Trophoblast cell (in vitro differentiated cells and primary cell): ENCODE results near the gene HEATR5A.

Experiments used
- DNase-seq, 2 donors: peaks; one replicate each; pipeline ENCODE4 v3.0.0-alpha.2; 2016
- H2AFZ ChIP-seq: 2 replicates; pipeline ENCODE4 v1.6.1; 2013; ENCODE audit warnings: low read length, moderate library complexity, mild to moderate bottlenecking; ENCODE audit not compliant: insufficient read depth, poor library complexity
- H2AK5ac ChIP-seq: 2 replicates; pipeline ENCODE4 v1.6.1; 2013; ENCODE audit warnings: mild to moderate bottlenecking, low read length
- H2BK120ac ChIP-seq: 2 replicates; pipeline ENCODE4 v1.6.1; 2013; ENCODE audit warnings: low read length, mild to moderate bottlenecking, moderate library complexity; ENCODE audit not compliant: insufficient read depth, poor library complexity
- H2BK12ac ChIP-seq: 2 replicates; pipeline ENCODE4 v1.6.1; 2013; ENCODE audit warnings: mild to moderate bottlenecking, low read length, moderate library complexity
- H2BK5ac ChIP-seq: 2 replicates; pipeline ENCODE4 v1.6.1; 2013; ENCODE audit warnings: low read length, low read depth, moderate library complexity, mild to moderate bottlenecking; ENCODE audit not compliant: poor library complexity
- H3K14ac ChIP-seq: 2 replicates; pipeline ENCODE4 v1.6.1; 2013; ENCODE audit warnings: mild to moderate bottlenecking, low read length
- H3K18ac ChIP-seq: 2 replicates; pipeline ENCODE4 v1.6.1; 2013; ENCODE audit warnings: mild to moderate bottlenecking, low read length
- H3K23ac ChIP-seq: 2 replicates; pipeline ENCODE4 v1.6.1; 2013; ENCODE audit warnings: low read length
- H3K27ac ChIP-seq: 2 replicates; pipeline ENCODE4 v1.5.1; 2013; ENCODE audit warnings: low read depth, mild to moderate bottlenecking, inconsistent platforms, low read length, moderate library complexity
- H3K27me3 ChIP-seq: 2 replicates; pipeline ENCODE4 v1.6.1; 2013; ENCODE audit warnings: inconsistent platforms, mild to moderate bottlenecking, low read length, moderate library complexity; ENCODE audit not compliant: insufficient read depth
- H3K36me3 ChIP-seq, 2 experiments: 1 replicate in 1 of 2; 2 replicates in 1 of 2; pipeline ENCODE4 v1.6.1; 2013; ENCODE audit warnings: low read length in 2 of 2, mild to moderate bottlenecking in 2 of 2, moderate library complexity in 1 of 2; ENCODE audit not compliant: insufficient read depth in 2 of 2, control insufficient read depth in 1 of 2
- H3K4ac ChIP-seq: 2 replicates; pipeline ENCODE4 v1.6.1; 2013; ENCODE audit warnings: low read depth, mild to moderate bottlenecking, low read length, moderate library complexity
- H3K4me1 ChIP-seq, 2 experiments: 1 replicate in 1 of 2; 2 replicates in 1 of 2; pipeline ENCODE4 v1.6.1; 2013; ENCODE audit warnings: low read length in 2 of 2, mild to moderate bottlenecking in 2 of 2, moderate library complexity in 1 of 2; ENCODE audit not compliant: insufficient read depth in 2 of 2, control insufficient read depth in 1 of 2
- H3K4me2 ChIP-seq: 2 replicates; pipeline ENCODE4 v1.6.1; 2013; ENCODE audit warnings: inconsistent platforms, mild to moderate bottlenecking, low read length, moderate library complexity
- H3K4me3 ChIP-seq: 2 replicates; pipeline ENCODE4 v1.5.1; 2013; ENCODE audit warnings: mild to moderate bottlenecking, low read depth, low read length, inconsistent platforms
- H3K79me1 ChIP-seq: one replicate; pipeline ENCODE4 v1.6.1; 2013; ENCODE audit warnings: low read length
- H3K79me2 ChIP-seq: 2 replicates; pipeline ENCODE4 v1.6.1; 2013; ENCODE audit warnings: low read length, mild to moderate bottlenecking; ENCODE audit not compliant: control insufficient read depth, insufficient read depth, poor library complexity
- H3K9ac ChIP-seq: 2 replicates; pipeline ENCODE4 v1.6.1; 2013; ENCODE audit warnings: mild to moderate bottlenecking, low read length
- H3K9me3 ChIP-seq: 2 replicates; pipeline ENCODE4 v1.6.1; 2013; ENCODE audit warnings: low read depth, mild to moderate bottlenecking, control low read depth, inconsistent platforms, low read length; ENCODE audit not compliant: insufficient read depth
- H4K12ac ChIP-seq: 2 replicates; pipeline ENCODE4 v1.6.1; 2013; ENCODE audit warnings: low read depth, mild to moderate bottlenecking, low read length, moderate library complexity
- H4K8ac ChIP-seq: 2 replicates; pipeline ENCODE4 v1.6.1; 2013; ENCODE audit warnings: low read depth, mild to moderate bottlenecking, low read length, moderate library complexity
- H4K91ac ChIP-seq: one replicate; pipeline ENCODE4 v1.6.1; 2013; ENCODE audit warnings: low read depth, mild to moderate bottlenecking, low read length, moderate library complexity
- WGBS: extraction: QIAGEN DNeasy Blood & Tissue Kit; methylation state at CpG from one replicate; pipeline ENCODE4 v1.1.7; 2013; ENCODE audit warnings: missing lambda C conversion rate; ENCODE audit not compliant: insufficient read length, insufficient coverage; ENCODE audit errors: extremely low coverage; 5-methylcytosine and 5-hydroxymethylcytosine counted together

Gene HEATR5A

GRCh38 chr14:31300296-31300695 lies 120.1 kb downstream of the HEATR5A start:
- no CpG with 5 or more reads among the region's 7 CpGs for WGBS

GRCh38 chr14:31297701-31298344 lies 122.5 kb downstream of the HEATR5A start:
- Histone ChIP-seq H4K91ac (no peak overlapping the region), H3K23ac (no peak overlapping the region), H3K4ac (no peak overlapping the region), H2AK5ac (no peak overlapping the region), H2AFZ (no peak overlapping the region), H3K27ac (no peak overlapping the region), H3K18ac (no peak overlapping the region), H3K9me3 (no peaks in the 10 kb centered on the region), H3K36me3 (peaks cover 3 to 4% of the 10 kb centered on the region in 2 experiments), H3K9ac (no peak overlapping the region), H3K27me3 (no peaks in the 10 kb centered on the region), H3K14ac (no peak overlapping the region), H3K4me3 (no peak overlapping the region), H2BK12ac (no peak overlapping the region), H3K4me2 (no peak overlapping the region), H4K12ac (no peak overlapping the region), H3K4me1 (peaks cover 0 to 2% of the 10 kb centered on the region in 2 experiments), H3K79me2 (no peaks in the 10 kb centered on the region), H4K8ac (no peak overlapping the region), H2BK120ac (no peak overlapping the region), H3K79me1 (no peaks in the 10 kb centered on the region), H2BK5ac (no peak overlapping the region)
- DNase-seq: no peak

More at GRCh38 chr14:31300296-31300695, 120.1 kb downstream of the HEATR5A start:
- no peak overlapping the region for H4K12ac ChIP-seq
- no peak overlapping the region for H2BK12ac ChIP-seq
- no peak overlapping the region for H3K9ac ChIP-seq
- H2AK5ac ChIP-seq: no peak overlapping the region
- no peaks in the 10 kb centered on the region for H3K4me1 ChIP-seq
- DNase-seq: peak in 1 of 2 donors; percentile 27
- H3K4me3 ChIP-seq: no peak overlapping the region
- no peak overlapping the region for H2BK120ac ChIP-seq
- H2BK5ac ChIP-seq: no peak overlapping the region
- no peak overlapping the region for H4K8ac ChIP-seq
- H3K27me3 ChIP-seq: no peaks in the 10 kb centered on the region
- H4K91ac ChIP-seq: no peak overlapping the region
- no peaks in the 10 kb centered on the region for H3K9me3 ChIP-seq
- H3K79me1 ChIP-seq: no peaks in the 10 kb centered on the region
- H3K4me2 ChIP-seq: no peak overlapping the region
- no peak overlapping the region for H3K18ac ChIP-seq
- no peak overlapping the region for H3K23ac ChIP-seq
- H3K79me2 ChIP-seq: no peaks in the 10 kb centered on the region
- H3K14ac ChIP-seq: no peak overlapping the region
- H3K4ac ChIP-seq: no peak overlapping the region
- H3K27ac ChIP-seq: no peak overlapping the region
- no peak overlapping the region for H2AFZ ChIP-seq
- H3K36me3 ChIP-seq: peaks cover 3 to 4% of the 10 kb centered on the region in 2 experiments

- H3K4me2 ChIP-seq: no peak overlapping the region
- H2BK12ac ChIP-seq: no peak overlapping the region
- H2AK5ac ChIP-seq: no peak overlapping the region
- no peak overlapping the region for H3K4ac ChIP-seq
- no peak overlapping the region for H3K14ac ChIP-seq
- no peak overlapping the region for H2BK5ac ChIP-seq
- peaks cover 0 to 2% of the 10 kb centered on the region in 2 experiments for H3K4me1 ChIP-seq
- H3K36me3 ChIP-seq: peaks cover 2 to 3% of the 10 kb centered on the region in 2 experiments
- H4K12ac ChIP-seq: no peak overlapping the region
- no peak overlapping the region for H3K23ac ChIP-seq
- WGBS: no CpG with 5 or more reads among the region's 6 CpGs
- no peaks in the 10 kb centered on the region for H3K79me2 ChIP-seq
- H3K9me3 ChIP-seq: no peaks in the 10 kb centered on the region
- H3K27me3 ChIP-seq: no peaks in the 10 kb centered on the region
- H3K27ac ChIP-seq: no peak overlapping the region
- H4K91ac ChIP-seq: no peak overlapping the region
- no peak overlapping the region for H3K9ac ChIP-seq
- no peak overlapping the region for H2BK120ac ChIP-seq
- no peak overlapping the region for H3K4me3 ChIP-seq
- no peak overlapping the region for H3K18ac ChIP-seq
- H3K79me1 ChIP-seq: no peaks in the 10 kb centered on the region
- H4K8ac ChIP-seq: no peak overlapping the region
- H2AFZ ChIP-seq: no peak overlapping the region
- DNase-seq: no peak
Measured at GRCh38 chr14:31297112-31297511, 123.2 kb downstream of the HEATR5A start.

DNA sequence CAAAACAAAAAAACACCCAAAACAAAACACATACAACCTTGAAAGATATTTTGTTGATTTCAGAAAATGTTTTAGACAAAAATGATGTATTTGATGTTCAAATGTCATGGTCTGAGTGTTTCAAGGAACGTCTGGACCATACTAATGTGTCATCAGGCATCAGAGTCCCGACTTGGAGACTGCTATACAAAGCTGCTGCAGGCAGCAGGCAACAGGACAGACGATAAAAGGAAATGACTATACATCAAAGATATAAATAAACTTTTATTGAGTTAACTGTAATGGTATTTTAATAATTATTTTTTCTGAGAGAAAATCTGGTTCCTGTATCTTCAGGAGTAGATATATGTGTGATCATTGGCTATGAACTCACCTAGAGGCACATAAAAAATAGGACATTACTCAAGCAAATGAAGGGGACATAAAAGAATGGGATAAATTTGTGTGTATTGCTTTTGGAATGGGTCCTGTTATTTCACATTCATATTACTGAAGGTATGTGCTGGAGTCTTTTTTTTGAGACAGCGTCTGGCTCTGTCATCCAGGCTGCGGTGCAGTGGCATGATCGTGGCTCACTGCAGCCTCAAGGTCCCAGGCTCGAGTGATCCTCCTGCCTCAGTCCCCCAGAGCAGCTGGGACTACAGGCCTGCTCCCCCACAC lies 125.5 kb downstream of the HEATR5A start:
- DNase-seq: no peak
- Histone ChIP-seq H2BK5ac (no peak overlapping the region), H2BK12ac (no peak overlapping the region), H3K27ac (no peak overlapping the region), H3K36me3 (no peaks in the 10 kb centered on the region), H3K9ac (no peak overlapping the region), H3K27me3 (no peaks in the 10 kb centered on the region), H3K4ac (no peak overlapping the region), H2AK5ac (no peak overlapping the region), H3K23ac (no peak overlapping the region), H3K4me2 (no peak overlapping the region), H4K8ac (no peak overlapping the region), H2BK120ac (no peak overlapping the region), H3K9me3 (no peaks in the 10 kb centered on the region), H3K4me3 (no peak overlapping the region), H3K18ac (no peak overlapping the region), H4K91ac (no peak overlapping the region), H2AFZ (no peak overlapping the region), H3K14ac (no peak overlapping the region), H3K79me1 (no peaks in the 10 kb centered on the region), H3K79me2 (no peaks in the 10 kb centered on the region), H4K12ac (no peak overlapping the region), H3K4me1 (peaks cover 0 to 2% of the 10 kb centered on the region in 2 experiments)
- no CpG with 5 or more reads among the region's 7 CpGs for WGBS
